ENCODE data around the gene MBD2.
"Not testable (repeated sequence)": the region's sequence is repeated elsewhere in the genome, so short reads cannot be mapped to it uniquely, and the experiment has no call there.

Gene MBD2

DNA sequence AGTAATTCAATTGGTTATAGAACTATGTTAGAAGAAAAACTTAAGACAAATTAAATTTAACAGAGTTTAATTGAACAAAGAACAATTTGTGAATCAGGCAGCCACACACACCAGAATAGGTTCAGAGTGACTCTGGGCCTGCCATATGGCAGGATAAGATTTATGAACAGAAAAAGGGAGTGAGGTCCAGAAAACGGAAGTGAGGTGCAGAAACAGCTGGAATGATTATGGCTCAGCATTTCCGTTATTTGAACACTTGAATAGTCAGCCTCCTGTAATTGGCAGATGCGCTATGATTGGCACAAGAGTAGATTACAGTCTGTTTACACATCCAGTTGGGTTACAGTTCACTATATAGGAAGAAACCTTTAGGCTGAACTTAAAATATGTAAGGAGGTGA, 99.0 kb downstream of the MBD2 start:
- no peak overlapping the region for H3K4me3 ChIP-seq (ENCODE audit: control insufficient read depth, low read depth, low read length)
- TF ChIP-seq, protein P1, sequence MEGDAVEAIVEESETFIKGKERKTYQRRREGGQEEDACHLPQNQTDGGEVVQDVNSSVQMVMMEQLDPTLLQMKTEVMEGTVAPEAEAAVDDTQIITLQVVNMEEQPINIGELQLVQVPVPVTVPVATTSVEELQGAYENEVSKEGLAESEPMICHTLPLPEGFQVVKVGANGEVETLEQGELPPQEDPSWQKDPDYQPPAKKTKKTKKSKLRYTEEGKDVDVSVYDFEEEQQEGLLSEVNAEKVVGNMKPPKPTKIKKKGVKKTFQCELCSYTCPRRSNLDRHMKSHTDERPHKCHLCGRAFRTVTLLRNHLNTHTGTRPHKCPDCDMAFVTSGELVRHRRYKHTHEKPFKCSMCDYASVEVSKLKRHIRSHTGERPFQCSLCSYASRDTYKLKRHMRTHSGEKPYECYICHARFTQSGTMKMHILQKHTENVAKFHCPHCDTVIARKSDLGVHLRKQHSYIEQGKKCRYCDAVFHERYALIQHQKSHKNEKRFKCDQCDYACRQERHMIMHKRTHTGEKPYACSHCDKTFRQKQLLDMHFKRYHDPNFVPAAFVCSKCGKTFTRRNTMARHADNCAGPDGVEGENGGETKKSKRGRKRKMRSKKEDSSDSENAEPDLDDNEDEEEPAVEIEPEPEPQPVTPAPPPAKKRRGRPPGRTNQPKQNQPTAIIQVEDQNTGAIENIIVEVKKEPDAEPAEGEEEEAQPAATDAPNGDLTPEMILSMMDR (IDR thresholded peaks at IDR 0.05; ENCODE audit: control insufficient read depth, insufficient read depth, low read depth, low read length, missing control alignments) = no peak
- DNase-seq (ENCODE audit: low read depth) = no peak

DNA sequence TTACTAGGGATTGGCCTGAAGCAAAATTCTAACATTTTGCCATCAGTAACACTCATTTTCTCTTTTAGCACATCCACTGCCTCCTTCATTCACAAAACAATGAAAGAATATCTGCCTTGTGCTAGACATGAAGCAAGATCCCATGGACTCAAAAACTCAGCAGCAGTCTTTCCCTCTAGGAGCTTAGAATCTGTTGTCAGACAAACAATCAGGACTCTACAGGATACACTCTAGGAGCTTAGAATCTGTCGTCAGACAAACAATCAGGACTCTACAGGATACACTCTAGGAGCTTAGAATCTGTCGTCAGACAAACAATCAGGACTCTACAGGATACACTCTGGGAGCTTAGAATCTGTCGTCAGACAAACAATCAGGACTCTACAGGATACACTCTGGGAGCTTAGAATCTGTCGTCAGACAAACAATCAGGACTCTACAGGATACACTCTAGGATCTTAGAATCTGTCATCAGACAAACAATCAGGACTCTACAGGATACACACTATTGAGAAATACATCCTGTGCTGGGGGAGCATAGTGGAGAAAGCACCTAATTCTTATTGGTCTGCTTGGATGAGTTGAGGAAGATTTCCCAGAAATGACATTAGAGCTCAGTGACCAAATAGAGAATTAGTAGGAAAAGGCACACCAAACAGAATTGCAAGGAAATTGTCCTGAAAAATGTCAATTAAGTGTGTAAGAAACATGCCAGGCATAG, 100.6 kb downstream of the MBD2 start:
- H3K4me3 ChIP-seq (ENCODE audit: control insufficient read depth, low read depth, low read length) = not testable (repeated sequence)

DNA sequence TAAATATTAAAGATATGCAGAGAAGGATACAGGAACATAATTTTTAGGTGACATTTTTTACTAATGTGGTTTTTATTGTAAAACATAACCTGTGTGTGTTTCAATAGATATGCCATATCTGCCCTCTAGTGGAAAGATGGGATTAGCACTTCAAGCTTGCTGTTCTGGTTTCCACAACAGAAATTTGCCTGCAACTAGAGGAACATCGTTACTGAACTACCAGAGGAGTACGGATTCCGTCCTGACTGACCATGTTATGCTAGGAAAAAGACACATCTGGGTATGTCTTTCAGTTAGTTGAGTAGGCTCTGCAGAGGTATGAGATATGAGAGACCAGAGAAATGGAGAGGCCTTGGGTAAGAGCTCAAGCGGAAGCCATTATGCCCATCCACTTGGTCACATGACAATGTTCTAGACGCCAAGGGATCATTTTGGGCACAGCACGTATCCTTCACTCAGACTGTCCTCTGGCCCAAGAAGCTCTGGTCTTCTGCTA, 104.9 kb downstream of the MBD2 start:
- DNase-seq (ENCODE audit: low read depth) = no peak
- TF ChIP-seq, protein P1 (IDR thresholded peaks at IDR 0.05; ENCODE audit: control insufficient read depth, insufficient read depth, low read depth, low read length, missing control alignments) = peak; percentile 77
- no peak overlapping the region for H3K4me3 ChIP-seq (ENCODE audit: control insufficient read depth, low read depth, low read length)

More for the DNA sequence above, 100.6 kb downstream of the MBD2 start:
- DNase-seq (ENCODE audit: low read depth) = not testable (repeated sequence)

DNA sequence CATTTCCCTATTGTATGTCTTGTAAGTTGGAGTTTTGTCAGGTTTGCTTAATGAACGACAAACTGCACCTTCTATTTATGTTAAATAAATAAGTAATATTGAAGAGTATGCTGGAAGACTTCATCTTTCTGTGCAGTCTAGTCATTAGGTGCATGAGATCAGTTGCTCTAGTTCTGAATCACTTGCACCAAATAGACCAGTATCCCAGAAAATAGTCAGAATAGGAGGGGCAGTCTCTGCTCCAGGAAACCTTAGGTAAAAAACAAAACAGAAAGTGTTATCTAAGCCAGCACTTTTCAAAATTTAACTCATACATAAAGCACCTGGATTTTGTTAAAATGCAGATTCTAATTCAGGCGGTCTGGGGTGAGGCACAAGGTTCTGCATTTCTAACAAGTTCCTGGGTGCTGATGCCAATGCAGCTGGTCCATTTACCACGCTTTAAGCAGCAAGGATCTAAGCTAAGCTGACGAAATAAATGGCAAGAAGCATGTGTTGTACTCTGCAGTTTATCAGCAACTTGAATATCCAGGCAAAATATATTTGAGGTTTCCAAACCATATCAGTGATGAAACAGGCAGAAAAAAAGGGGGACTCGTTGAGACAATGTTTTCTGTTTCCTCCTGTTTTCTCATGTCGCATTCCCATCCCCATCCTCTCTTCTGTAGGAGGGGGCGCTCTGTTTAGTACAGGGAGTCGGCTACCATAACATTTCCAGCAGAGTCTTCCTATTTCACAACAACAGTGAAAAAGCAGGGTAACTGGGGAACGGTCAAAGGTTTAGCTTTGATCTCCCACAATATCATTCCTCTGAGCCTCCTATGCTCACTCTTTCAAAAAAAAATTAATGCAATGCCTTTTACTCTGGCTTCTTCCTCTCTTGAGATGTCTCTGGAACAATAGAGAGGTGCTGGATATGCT, 106.4 kb downstream of the MBD2 start:
- TF ChIP-seq, protein P1 (IDR thresholded peaks at IDR 0.05; ENCODE audit: control insufficient read depth, insufficient read depth, low read depth, low read length, missing control alignments) = no peak
- no peak overlapping the region for H3K4me3 ChIP-seq (ENCODE audit: control insufficient read depth, low read depth, low read length)
- no peak for DNase-seq (ENCODE audit: low read depth)

DNA sequence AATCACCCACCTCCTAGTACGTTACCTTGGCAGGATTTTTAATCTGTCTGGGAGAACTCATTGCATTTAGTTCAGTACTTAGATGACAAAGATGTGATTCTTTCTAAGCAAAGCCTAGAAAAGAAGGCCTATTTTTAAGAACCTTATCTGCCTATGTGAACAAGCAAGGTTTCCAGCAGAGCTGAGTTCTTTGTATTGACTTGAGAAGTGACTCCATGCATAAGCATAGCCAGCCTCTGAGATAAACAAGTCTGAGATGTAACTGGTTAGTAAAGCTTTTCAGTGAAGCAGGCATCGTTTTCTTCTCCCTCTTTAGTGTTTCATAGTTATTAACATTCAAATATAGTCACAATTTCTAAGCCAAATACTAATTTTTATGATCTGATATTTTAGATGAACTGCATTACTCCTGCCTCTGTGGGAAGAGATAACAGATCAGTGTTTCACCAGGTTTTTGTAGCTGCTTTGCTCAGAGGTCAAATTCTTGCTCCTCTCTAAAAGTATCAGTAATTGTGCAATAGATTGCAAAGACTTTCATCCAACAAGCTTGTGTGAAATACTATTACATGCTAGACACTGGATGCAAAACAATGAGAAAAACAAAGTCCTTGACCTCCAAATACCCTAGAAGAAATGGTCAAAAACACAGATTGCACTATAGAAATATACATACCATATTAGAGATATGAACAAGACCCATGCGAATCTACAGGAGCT, 107.8 kb downstream of the MBD2 start:
- TF ChIP-seq, protein P1 (IDR thresholded peaks at IDR 0.05; ENCODE audit: control insufficient read depth, insufficient read depth, low read depth, low read length, missing control alignments) = no peak
- DNase-seq (ENCODE audit: low read depth) = no peak
- H3K4me3 ChIP-seq (ENCODE audit: control insufficient read depth, low read depth, low read length) = no peak overlapping the region

DNA sequence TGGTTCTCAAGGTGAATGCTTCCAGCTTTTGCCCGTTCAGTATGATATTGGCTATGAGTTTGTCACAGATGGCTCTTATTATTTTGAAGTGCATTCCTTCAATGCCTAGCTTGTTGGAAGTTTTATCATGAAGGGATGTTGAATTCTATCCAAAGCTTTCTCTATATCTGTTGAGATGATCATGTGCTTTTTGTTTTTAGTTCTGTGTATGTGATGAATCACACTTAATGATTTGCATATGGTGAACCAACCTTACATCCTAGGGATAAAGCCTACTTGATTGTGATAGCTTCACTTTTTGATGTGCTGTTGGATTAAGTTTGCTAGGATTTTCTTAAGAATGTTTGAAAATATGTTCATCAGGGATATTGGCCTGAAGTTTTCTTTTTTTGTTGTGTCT, 112.1 kb downstream of the MBD2 start:
- H3K4me3 ChIP-seq (ENCODE audit: control insufficient read depth, low read depth, low read length) = no peak overlapping the region
- TF ChIP-seq, protein P1 (IDR thresholded peaks at IDR 0.05; ENCODE audit: control insufficient read depth, insufficient read depth, low read depth, low read length, missing control alignments) = no peak
- DNase-seq (ENCODE audit: low read depth) = peak; percentile 43
